ENCODE results near the gene BTF3.

GRCh38 chr5:73454379-73455036 is 43.7 kb upstream of the BTF3 start:
- no peak for TF ChIP-seq KLF16 (CRISPR knock-in tag; IDR thresholded peaks at IDR 0.05)
- no peak for TF ChIP-seq ATF4 (CRISPR knock-in tag; IDR thresholded peaks at IDR 0.05)
- TF ChIP-seq TMF1 (CRISPR knock-in tag; IDR thresholded peaks at IDR 0.05; ENCODE audit: low read depth) = no peak
- no peak for TF ChIP-seq ZBTB7A (CRISPR knock-in tag; IDR thresholded peaks at IDR 0.05)
- TF ChIP-seq ZNF484 (CRISPR knock-in tag; IDR thresholded peaks at IDR 0.05; ENCODE audit: borderline replicate concordance, low read depth) = no peak
- no peak for TF ChIP-seq FOXK2 (IDR thresholded peaks at IDR 0.05)
- no peak for TF ChIP-seq MYNN (CRISPR knock-in tag; IDR thresholded peaks at IDR 0.05; ENCODE audit: low read depth)
- TF ChIP-seq, protein P1, sequence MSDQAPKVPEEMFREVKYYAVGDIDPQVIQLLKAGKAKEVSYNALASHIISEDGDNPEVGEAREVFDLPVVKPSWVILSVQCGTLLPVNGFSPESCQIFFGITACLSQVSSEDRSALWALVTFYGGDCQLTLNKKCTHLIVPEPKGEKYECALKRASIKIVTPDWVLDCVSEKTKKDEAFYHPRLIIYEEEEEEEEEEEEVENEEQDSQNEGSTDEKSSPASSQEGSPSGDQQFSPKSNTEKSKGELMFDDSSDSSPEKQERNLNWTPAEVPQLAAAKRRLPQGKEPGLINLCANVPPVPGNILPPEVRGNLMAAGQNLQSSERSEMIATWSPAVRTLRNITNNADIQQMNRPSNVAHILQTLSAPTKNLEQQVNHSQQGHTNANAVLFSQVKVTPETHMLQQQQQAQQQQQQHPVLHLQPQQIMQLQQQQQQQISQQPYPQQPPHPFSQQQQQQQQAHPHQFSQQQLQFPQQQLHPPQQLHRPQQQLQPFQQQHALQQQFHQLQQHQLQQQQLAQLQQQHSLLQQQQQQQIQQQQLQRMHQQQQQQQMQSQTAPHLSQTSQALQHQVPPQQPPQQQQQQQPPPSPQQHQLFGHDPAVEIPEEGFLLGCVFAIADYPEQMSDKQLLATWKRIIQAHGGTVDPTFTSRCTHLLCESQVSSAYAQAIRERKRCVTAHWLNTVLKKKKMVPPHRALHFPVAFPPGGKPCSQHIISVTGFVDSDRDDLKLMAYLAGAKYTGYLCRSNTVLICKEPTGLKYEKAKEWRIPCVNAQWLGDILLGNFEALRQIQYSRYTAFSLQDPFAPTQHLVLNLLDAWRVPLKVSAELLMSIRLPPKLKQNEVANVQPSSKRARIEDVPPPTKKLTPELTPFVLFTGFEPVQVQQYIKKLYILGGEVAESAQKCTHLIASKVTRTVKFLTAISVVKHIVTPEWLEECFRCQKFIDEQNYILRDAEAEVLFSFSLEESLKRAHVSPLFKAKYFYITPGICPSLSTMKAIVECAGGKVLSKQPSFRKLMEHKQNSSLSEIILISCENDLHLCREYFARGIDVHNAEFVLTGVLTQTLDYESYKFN (CRISPR knock-in tag; conservative IDR thresholded peaks at IDR 0.05) = no peak
- TF ChIP-seq ARHGAP35 (CRISPR knock-in tag; IDR thresholded peaks at IDR 0.05; ENCODE audit: borderline replicate concordance) = no peak
